DMS53 (cell line): ENCODE data around the gene KCNMA1.

Experiments used
- DNase-seq: peaks from one replicate; lab custom pipeline; 2025; lab: John Stamatoyannopoulos, UW

Gene KCNMA1

DNA sequence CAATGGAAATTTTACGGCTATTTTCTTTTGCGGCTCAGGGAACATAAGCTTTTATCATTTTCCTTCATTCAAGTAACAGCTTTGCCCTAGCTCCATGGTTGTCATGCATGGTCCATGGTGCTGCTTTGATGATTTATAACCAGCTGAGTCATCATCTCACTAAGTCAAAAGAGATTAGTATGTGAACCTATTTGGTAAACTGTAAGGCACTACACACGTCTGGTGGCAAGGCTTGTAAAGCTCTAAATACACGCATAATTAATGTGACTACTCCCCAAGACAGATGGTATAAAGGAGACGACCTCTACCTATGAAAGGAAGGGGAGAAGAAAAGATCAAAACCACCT, 340.2 kb downstream of the KCNMA1 start:
- peak; percentile 11 for DNase-seq

DNA sequence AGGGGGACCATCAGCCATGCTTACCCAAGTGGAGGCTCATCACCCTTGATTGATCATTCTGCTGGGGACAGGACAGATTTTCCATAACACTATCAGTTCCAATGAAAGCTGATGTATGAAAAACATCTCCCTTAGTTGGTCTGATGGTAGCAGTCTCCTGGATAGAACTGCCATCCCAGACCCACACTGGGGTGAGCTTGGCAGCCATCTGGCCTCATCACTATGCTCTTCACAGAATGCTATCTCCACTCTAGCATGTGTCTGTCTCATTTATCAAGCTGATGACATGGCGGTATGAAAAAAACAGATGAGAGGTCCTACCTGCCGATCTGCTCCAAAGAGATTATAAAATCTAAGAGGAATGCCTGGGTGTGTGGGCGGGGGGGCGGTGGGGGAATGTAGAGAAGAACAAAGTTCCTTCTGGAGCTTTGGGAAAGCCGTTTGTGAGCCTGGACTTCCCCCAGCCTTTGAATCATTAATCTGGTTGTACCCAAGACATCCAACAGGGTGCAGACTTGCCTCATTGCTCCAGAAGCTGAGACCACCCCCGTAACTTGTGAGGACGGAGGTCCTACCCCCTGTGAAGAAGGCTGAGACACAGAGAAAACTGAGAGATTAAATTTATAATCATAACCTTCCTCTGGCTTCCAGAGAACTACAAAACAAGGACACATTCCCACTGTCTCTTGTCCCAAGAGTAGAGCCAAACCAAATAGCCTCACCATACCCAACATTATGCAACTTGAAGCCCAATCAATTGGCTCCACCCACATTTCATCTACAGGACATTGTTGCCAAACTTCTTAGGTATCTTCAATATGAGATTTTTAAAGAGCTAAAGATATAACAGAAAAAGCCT, 340.8 kb downstream of the KCNMA1 start:
- DNase-seq: no peak

DNA sequence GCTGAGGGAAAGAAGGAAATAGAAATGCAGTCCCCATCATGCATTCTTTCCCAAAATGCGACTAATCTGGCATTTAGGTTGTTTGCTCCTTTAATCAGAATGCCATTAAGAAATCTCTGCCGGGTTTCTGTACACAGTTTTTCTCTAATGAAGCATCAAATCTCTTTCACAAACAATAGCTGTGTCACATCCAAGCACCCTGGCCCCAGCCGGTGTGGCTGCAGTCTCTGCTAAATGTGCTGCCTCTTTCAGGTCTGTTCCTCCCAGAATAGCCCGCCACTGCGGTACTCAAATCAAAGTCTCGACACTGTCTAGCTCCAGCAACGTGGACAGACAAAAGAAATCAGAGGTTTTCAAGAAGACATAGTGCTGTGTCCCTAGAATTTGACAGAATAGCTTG, 343.8 kb downstream of the KCNMA1 start:
- DNase-seq: no peak

DNA sequence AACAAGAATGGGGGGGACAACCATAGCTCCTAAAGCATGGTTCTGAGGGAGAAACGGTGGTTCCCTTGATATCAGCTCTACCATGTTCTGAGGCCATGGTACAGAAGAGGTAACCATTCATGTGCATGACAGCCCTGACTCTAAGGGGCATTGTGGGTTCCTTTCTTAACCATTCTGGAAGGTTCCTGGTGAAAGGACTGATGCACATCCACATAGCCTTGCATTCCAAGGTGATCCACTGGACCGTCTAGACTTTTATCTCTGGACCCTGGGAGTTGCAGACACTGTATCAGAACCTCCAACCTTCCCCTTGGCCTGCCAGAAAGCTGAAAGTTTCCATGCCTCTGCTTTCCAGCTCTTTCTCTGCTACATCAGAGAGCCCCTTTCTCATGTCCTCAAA, 344.3 kb downstream of the KCNMA1 start:
- no peak for DNase-seq

DNA sequence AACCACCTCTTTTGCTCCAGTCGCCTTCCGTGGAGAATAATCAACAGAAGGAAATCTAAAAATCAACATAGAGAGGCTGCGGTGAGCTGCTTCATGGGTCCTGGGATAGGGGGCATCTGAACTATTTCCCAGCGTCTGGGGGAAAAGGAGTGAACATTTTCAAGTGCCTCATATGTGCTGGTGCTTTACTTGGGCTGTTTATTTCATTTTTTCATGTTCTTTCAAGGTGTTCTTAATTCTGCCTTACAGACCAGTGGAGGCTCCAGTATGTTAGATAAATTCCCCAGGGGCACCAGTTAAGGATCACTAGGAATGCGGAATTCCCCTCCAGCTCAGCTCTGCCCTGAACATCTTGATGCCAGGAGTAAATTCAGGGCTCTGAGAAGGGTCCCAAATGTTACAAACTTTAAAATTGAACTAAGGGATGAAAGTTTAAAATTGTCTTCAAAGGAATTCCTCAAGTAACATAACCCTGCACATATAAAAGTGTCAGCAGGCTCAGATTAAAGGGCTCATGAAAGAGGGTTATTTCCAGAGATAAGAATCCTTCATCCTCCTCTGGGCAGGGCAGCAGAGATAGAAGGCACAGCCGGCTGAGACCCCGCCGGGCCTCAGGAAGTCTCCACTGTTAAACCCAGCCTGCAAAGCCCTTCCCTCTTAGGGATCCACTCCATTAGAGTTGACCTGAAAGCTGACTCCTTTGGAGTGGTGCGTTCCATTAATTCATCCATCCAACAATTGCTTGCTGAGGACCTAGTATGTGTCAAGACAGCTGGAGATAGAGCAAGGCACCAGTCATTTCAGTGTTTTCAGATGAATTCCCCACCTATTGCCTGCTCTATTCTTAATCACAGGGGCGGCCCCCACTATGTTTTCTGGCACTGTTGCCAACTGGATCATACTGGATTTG, 345.8 kb downstream of the KCNMA1 start:
- DNase-seq: no peak

DNA sequence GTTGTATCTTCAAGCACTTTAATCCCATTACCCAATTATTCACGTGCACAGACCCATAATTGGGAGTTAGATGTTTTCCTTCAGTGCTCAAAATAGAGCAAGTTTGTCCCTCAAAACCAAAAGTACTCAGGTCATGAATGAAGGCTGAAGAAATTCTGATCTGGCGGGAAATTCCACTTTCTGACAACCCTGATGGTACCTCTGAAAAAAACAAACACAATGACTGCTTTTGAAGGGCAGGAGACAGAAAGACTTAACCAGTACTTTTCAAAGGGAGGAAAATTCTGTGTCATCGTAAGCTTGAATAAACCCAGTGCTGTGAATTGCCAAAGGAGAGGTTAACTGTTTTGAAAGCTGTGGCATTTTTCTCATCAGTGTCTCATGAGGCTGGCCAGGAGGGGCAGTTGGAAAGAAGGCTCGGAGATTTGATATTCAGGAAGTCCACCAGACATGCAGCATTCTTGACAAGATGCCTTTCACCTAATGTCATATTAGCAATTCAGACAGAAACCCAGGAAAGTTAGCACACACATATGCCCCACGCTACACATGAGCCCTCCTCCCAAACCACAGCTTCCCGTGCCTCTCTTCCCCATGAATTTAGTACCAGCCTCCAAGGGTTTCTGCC, 347.0 kb downstream of the KCNMA1 start:
- DNase-seq: no peak

DNA sequence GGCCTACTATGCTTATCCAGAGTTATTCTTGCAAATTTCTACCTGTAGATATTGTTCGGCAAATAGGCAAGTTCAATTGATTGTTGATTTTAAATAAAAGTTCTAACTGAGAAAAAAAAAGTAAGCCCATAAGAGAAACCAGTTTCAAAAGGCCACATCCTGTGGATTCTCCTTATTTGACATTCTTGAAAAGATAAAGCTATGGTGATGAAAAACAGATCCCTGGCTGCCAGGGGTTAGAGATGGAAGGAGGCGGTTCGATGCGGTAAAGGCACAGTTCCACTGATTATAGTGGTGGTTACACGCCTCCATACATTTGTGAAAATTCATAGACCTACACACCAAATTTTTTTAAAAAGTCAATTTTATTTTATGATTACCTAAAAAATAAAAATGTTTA, 347.8 kb downstream of the KCNMA1 start:
- no peak for DNase-seq

DNA sequence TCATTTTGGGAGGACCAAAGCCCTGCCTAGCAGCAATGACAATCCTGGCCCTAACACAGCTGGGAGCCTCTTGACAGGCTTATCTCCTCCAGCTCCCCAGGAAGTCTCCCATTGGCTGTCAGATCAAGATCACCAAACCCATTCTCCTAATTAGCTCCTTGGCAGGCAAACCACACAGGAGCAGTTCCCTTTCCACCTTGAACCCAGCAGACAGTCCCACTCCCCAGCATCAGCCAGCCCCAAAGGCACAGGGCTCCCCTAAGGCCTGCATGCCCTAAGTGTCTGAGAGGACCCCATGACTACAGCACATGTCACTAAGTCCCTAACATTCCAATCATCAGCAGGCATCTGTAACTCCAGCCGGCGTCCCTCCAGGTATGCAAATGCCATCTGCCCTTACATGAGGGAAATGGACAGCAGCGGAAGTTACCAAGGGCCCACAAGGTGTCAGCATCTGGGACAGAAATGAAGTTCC, 348.5 kb downstream of the KCNMA1 start:
- no peak for DNase-seq

DNA sequence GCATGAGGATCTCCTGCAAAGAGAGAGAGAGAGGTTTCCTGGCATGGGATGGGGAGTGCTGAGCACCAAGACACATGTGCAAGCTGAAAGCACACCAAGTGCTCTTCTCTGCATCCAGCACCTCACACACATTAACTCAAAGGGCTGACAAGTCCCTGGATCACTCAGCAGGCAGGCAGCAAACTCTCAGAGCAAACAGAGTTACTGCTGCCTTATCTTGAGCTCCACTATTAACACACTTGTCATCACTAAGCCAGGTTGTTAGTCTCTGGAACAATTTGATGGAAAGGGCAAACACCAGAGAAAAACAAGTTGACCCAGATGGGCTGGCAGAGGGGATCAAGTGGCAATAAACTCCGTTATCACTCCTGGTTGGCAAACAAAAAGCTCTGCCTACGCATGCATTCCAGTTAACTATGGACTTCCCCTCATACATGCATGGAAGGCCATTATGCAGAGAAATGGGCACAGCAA, 349.9 kb downstream of the KCNMA1 start:
- peak; percentile 88 for DNase-seq

DNA sequence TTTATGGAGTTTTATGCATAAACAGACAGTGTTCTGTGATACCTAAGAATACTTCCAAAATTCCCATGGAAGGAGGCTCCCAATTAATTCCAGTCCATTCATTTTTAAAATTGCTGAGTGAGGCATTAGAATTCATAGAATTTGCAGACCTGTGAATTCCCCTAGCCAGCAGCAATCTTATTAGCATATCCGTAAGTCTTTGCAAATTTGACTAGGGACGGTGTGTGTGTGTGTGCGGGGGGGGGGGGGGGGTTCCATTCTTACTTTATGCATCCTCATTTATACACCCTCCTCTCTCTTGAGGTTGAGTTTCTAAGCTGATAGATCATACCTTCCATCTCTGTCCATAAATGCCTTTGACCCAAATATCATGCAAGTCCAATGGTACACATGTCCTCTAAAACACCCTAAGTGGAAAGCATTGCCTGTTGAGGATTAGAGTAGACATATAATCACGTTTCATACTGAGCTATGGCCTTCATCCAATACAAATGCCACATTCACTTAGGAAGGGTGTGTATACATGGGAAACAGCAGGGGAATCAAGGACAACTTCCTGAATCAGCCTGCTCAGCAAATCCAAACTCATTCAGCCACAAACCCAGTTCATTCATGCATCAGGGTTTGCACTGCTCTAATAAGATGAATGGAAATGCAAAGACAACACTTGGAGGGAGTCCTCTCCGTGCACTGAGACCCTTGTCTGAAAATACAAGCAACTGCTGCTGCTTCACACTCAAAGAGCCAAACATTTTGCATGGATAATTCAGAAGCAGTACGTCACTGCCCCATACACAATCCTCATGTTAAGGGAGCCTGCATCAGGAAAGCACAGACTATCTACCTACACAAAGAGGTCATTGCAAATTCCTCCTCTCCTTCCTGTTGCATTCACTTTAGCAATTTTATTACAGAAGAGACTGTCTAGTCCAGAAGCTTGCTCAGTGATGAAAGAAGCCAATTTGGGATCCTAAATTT, 350.8 kb downstream of the KCNMA1 start:
- no peak for DNase-seq

DNA sequence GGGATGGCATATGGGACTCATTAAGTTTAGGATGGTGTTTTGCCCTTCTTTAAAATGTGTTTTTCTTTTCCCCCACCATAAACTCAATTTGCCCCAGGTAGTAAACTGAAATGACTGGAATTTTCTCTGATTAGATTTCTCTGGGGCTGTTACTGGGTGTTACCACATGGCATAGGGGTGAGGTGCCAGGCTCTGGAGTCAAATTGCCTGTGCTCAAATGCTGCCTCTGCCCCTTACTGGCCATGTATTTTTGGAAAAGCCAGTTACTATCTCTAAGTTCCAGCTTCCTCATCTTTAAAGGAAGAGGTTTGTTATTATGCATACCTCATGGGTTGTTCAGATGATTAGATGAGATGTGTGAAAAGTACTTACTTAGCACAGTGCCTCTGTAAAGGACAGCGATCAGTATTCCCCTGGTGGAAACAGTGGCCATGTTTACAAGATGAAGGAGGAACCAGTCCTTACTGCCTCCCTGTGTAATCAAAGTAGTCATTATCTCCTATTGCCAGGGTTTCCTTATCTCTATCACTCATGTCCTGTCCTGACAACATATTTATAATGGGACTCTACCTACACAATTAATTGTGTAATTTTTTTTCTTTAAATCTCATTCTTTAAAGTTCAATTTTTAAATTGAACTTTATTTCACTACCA, 352.0 kb downstream of the KCNMA1 start:
- DNase-seq: no peak

DNA sequence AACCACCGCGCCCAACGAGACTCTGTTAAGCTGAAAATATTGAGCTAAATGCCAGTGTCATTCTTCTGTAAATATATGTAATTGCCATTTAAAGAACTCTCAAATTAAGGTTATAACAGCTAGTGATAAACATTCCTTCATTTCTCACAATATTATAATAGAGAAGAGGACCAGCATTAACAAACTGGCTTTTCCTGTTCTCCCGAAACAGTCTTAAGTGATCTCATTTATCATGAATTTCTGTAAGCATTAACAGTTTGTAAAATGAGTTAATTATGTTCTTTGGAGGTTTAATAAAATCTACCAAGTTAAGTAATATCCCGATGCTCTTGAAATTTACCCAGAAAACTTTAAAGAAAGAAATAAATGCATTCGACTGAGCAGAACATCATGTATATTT, 352.8 kb downstream of the KCNMA1 start:
- DNase-seq: peak; percentile 11

DNA sequence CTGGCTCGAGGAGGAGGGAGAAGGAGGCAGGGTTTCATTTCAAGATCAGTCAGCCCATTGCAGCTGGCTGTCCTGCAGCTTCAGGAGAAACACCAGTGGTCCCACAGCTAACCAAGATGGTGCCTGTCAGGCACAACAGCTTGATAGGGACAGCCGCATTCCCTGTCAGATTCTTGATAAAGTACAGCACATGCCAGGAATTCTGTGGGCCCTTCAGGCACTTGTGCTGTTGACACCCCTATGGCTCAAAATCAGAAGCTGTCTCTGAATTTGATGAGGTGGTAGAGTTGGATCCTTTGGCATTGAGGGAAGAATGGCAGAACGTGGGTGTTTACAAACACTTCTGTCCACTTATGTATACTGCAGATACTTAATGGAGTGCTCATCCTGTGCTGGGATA, 354.3 kb downstream of the KCNMA1 start:
- DNase-seq: peak; percentile 5

DNA sequence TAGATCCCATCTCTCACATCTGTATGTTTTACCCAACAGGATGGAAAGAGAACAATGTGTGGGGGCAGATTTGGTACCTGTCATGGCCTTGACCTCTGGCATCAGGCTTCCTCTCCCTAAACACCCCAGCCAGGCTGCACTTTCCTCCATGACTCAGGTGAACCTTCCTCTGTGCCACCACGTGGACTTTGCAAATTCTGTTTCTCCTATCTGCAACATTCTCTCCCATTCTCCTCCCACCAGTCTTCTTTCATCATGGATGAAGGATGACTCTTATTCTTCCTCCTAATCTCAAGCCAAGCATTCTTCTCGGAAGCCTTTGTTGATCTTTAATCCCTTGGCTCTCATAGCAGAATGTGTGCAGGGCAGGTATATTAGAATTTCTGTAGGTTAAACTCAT, 355.4 kb downstream of the KCNMA1 start:
- no peak for DNase-seq

DNA sequence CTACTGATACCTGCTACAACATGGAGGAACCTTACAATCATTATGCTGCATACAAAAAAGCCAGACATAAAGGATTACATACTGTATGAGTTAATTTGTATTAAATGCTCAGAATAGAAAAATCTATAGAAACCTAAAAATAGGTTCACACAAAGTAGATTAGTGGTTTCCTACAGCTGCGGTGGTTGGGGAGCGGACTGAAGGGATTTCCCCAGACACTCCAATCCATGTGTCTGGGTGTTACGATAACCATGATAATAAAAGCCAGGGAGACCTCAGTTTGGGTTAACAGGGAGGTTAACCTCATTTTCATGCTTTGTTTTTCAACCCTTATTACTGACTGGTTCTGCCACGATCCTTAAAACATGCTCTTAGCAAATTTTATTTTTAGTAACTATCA, 355.9 kb downstream of the KCNMA1 start:
- DNase-seq: no peak

DNA sequence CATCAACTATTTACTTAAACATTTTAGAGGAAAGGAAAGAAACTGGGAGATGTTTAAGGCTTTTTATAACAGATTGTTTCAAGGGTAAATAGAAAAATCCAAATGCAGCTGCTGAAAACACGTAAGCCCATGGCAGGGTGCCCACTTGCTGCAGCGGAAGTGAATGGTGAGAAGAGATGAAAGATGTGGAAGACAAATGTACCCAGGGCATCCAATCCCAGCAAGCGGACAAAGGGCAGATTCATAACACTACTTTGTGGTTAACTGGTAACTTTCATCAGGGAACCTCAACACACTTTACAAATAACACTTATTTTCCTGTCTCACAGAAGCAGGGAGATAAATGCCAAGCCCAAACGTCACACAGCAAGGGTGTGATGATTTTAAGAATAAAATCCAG, 358.4 kb downstream of the KCNMA1 start:
- no peak for DNase-seq

DNA sequence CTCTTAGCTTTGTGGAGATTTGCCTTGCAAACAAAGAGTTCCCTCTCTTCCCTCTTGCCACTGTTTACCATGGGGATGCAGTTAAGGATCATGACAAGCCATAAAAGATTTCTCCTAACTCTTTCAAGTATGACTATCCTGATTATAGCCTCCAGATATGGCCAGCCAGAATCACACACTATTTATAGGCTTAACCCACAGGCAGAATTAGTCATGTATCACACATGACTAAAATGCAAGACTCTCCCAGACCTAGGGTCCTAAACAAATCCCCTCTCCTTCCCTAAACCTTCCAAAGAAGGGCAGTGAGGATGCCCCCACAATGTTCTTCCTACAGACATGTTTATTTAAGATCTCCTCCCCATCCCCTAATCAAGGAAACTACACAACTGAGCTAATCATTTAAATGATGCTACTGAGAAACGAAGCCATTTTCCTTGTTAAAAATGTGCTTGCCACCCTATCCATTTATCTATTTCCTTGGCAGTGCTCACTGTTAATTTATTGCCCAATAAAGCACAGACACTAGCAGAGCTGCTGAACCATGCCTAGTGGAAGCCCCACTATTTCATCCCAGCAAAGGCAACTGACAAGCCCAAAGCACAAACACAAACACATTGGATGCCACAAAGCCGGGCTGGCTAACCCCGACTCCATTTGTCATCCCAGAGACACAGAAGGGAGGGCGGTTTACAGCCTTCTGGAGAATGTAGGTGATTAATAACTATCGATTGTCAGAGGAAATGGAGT, 363.4 kb downstream of the KCNMA1 start:
- DNase-seq: no peak

DNA sequence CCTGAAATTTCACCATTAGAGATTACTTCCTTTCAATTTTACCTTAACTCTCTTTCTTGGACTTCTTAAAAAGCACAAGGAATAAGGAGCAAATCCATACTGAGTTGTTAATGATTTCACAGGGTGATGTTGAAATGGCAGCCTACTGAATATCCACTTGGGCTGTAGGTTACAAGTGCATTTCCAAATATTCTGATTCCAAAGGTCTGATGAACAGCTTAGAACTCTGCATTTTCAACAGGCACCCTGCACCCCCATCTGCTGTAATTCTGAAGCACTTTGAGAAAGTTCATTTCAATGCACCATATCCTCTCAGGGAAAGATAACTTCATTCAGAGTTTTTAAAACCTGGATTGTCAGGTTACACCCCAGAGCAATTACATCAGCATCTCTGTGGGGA, 368.4 kb downstream of the KCNMA1 start:
- no peak for DNase-seq

DNA sequence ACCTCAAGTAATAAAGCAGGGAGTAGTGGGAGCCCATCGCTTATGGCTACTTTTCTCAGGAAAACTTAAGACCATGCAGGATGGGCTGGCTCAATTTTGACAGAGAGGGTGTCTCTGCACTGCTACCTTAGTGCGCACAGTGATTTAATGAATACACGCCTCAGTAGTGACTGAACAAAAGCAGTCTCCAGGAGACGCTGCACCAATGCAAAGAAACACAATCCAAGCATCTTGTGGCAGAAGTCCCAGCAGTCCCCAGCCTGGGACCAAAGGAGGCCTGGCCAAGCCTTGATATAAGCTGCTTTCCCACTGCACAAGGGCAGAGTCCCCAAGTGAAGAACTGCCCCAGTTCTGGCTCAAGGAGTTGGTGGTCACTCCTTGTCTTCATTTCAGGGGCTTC, 368.9 kb downstream of the KCNMA1 start:
- no peak for DNase-seq
